Loucy (cell line): Measurements from ENCODE around the gene GRM7.

Source experiments
- H2AFZ ChIP-seq: fragments of 200-600 bp; sonication (generic); 2 replicates; pipeline ENCODE4 v1.6.0; 2016; ENCODE audit warnings: antibody characterized with exemption, mild to moderate bottlenecking, low read length, moderate library complexity
- H3F3A ChIP-seq: fragments of 200-600 bp; 2 replicates; pipeline ENCODE4 v1.6.0; 2016; ENCODE audit warnings: antibody characterized with exemption, low read depth, mild to moderate bottlenecking
- H3K27me3 ChIP-seq: fragments of 200-600 bp; sonication (generic); 2 replicates; pipeline ENCODE4 v1.6.1; 2014; ENCODE audit warnings: low read length, mild to moderate bottlenecking; ENCODE audit not compliant: insufficient read depth, poor library complexity, severe bottlenecking
- H3K36me3 ChIP-seq: fragments of 200-600 bp; sonication (generic); 2 replicates; pipeline ENCODE4 v1.6.1; 2016; ENCODE audit warnings: low read length; ENCODE audit not compliant: insufficient read depth
- H3K4me1 ChIP-seq: fragments of 200-600 bp; sonication (generic); 2 replicates; pipeline ENCODE4 v1.5.1; 2014; ENCODE audit warnings: low read length, mild to moderate bottlenecking; ENCODE audit not compliant: insufficient read depth, poor library complexity, severe bottlenecking
- H3K4me2 ChIP-seq: fragments of 200-600 bp; sonication (generic); 2 replicates; pipeline ENCODE4 v1.6.0; 2014; ENCODE audit warnings: antibody characterized with exemption, low read length, low read depth, mild to moderate bottlenecking; ENCODE audit not compliant: poor library complexity, severe bottlenecking
- H3K4me3 ChIP-seq: fragments of 200-600 bp; sonication (generic); 2 replicates; pipeline ENCODE4 v1.5.1; 2014; ENCODE audit warnings: low read length, mild to moderate bottlenecking, mixed read lengths; ENCODE audit not compliant: poor library complexity, severe bottlenecking
- H3K79me2 ChIP-seq: fragments of 200-600 bp; sonication (generic); 2 replicates; pipeline ENCODE4 v1.6.1; 2014; ENCODE audit warnings: low read length; ENCODE audit not compliant: insufficient read depth
- H3K9ac ChIP-seq: fragments of 200-600 bp; sonication (generic); 2 replicates; pipeline ENCODE4 v1.6.0; 2014; ENCODE audit warnings: mild to moderate bottlenecking, low read depth, low read length, moderate library complexity; ENCODE audit not compliant: poor library complexity, severe bottlenecking
- H3K9me2 ChIP-seq: fragments of 200-600 bp; sonication (generic); replicated peaks from 2 replicates; pipeline ENCODE4 v1.6.1; 2016; ENCODE audit warnings: low read depth, low read length, mixed read lengths
- H3K9me3 ChIP-seq: fragments of 200-600 bp; sonication (generic); 2 replicates; pipeline ENCODE4 v1.6.1; 2014; ENCODE audit warnings: mild to moderate bottlenecking, antibody characterized with exemption, low read length, low read depth; ENCODE audit not compliant: insufficient read depth
- H4K20me1 ChIP-seq: fragments of 200-600 bp; sonication (generic); 2 replicates; pipeline ENCODE4 v1.6.0; 2014; ENCODE audit warnings: antibody characterized with exemption, low read length, mild to moderate bottlenecking; ENCODE audit not compliant: insufficient read depth, poor library complexity, severe bottlenecking
- EZH2phosphoT487 ChIP-seq: fragments of 200-600 bp; IDR thresholded peaks from 2 replicates; pipeline ENCODE4 v1.6.1; 2018; ENCODE audit warnings: antibody characterized with exemption, mild to moderate bottlenecking, moderate library complexity, borderline replicate concordance
- TF ChIP-seq, protein P1 (sequence below): fragments of 200-600 bp; sonication (generic); conservative IDR thresholded peaks from 2 replicates; pipeline ENCODE4 v1.5.1; 2014; ENCODE audit warnings: mild to moderate bottlenecking, antibody characterized with exemption, low read length

GRM7 gene

DNA sequence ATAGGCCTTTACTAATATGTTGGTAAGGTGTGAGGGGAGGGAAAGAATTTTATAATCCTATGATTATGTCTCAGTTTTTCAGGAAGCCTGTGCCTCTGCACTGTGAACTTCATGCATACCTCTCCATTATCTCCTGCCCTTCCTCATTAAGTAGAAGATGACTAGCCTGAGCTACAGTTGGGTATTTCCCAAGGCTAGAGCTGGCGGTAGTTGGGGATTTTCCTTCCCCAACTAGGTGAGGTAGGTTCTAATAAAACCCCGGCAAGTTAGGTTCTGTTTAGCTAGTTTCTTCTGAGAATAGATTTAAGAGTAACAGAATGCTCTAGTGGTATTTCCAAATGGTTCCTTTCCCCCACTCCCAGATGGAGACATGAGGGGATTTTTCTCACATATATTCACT, 414.5 kb downstream of the GRM7 start:
- Histone ChIP-seq H3K27me3 (no peaks in the 10 kb centered on the region), H3K9me3 (no peaks in the 10 kb centered on the region), H3K9ac (no peak overlapping the region), H3F3A (no peaks in the 10 kb centered on the region), H3K79me2 (no peaks in the 10 kb centered on the region), H4K20me1 (no peaks in the 10 kb centered on the region), H3K4me3 (no peak overlapping the region), H2AFZ (no peak overlapping the region), H3K9me2 (no peaks in the 10 kb centered on the region), H3K4me1 (no peaks in the 10 kb centered on the region), H3K4me2 (no peak overlapping the region), H3K36me3 (no peaks in the 10 kb centered on the region)
- TF ChIP-seq, protein P1, sequence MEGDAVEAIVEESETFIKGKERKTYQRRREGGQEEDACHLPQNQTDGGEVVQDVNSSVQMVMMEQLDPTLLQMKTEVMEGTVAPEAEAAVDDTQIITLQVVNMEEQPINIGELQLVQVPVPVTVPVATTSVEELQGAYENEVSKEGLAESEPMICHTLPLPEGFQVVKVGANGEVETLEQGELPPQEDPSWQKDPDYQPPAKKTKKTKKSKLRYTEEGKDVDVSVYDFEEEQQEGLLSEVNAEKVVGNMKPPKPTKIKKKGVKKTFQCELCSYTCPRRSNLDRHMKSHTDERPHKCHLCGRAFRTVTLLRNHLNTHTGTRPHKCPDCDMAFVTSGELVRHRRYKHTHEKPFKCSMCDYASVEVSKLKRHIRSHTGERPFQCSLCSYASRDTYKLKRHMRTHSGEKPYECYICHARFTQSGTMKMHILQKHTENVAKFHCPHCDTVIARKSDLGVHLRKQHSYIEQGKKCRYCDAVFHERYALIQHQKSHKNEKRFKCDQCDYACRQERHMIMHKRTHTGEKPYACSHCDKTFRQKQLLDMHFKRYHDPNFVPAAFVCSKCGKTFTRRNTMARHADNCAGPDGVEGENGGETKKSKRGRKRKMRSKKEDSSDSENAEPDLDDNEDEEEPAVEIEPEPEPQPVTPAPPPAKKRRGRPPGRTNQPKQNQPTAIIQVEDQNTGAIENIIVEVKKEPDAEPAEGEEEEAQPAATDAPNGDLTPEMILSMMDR: no peak
- TF ChIP-seq EZH2phosphoT487: no peak

DNA sequence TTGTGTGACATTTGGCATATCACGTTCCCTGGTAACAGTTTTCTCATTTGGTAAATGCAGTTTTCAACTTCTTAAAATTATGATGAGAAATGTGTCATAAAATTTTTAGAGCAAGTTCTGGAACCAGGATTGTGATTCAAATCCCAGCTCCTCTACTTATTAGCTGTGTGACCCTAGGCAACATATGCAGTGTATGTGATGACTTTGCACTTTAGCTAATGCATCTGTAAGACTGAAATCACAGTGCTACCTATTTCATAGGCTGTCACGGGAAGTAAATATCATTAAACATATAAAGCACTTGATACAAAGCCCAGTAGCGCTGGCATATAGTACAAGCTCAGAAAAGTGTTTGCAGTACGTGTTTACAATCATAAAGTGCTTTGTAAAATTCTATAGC, 419.4 kb downstream of the GRM7 start:
- Histone ChIP-seq H3F3A (no peaks in the 10 kb centered on the region), H3K9ac (no peak overlapping the region), H2AFZ (no peak overlapping the region), H3K9me2 (no peaks in the 10 kb centered on the region), H3K79me2 (no peaks in the 10 kb centered on the region), H3K9me3 (no peaks in the 10 kb centered on the region), H3K4me3 (no peak overlapping the region), H3K4me1 (no peaks in the 10 kb centered on the region), H3K4me2 (no peak overlapping the region), H3K36me3 (no peaks in the 10 kb centered on the region), H3K27me3 (no peaks in the 10 kb centered on the region), H4K20me1 (no peaks in the 10 kb centered on the region)
- TF ChIP-seq, protein P1: no peak

DNA sequence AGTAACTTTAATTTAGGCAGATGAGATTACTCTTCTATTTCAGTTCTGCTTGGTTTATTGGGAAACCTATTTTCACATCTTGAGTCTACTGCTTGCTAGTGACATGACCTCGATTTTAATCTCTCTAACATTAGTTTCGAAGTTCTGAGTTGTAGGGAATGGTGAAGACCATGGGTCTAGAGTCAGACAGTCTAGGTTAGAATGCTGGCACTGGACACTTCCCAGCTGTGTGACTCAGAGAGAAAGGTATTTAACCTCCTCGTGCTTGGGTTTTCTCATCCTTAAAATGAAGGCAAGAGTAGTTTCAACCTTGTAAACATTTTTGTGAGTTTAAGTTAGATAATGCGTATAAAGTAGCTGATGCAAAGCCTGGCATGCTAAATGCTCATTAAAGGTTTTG, 422.1 kb downstream of the GRM7 start:
- no peaks in the 10 kb centered on the region for H3K4me1 ChIP-seq
- H3K79me2 ChIP-seq: no peaks in the 10 kb centered on the region
- H3K9ac ChIP-seq: no peak overlapping the region
- H2AFZ ChIP-seq: no peak overlapping the region
- TF ChIP-seq, protein P1: no peak
- H3K9me3 ChIP-seq: no peaks in the 10 kb centered on the region
- no peaks in the 10 kb centered on the region for H4K20me1 ChIP-seq
- H3K27me3 ChIP-seq: no peaks in the 10 kb centered on the region
- H3F3A ChIP-seq: no peaks in the 10 kb centered on the region
- no peak overlapping the region for H3K4me2 ChIP-seq
- H3K4me3 ChIP-seq: no peak overlapping the region
- no peaks in the 10 kb centered on the region for H3K36me3 ChIP-seq
- H3K9me2 ChIP-seq: no peaks in the 10 kb centered on the region
